Measurements from ENCODE around the gene RIPK3.

DNA sequence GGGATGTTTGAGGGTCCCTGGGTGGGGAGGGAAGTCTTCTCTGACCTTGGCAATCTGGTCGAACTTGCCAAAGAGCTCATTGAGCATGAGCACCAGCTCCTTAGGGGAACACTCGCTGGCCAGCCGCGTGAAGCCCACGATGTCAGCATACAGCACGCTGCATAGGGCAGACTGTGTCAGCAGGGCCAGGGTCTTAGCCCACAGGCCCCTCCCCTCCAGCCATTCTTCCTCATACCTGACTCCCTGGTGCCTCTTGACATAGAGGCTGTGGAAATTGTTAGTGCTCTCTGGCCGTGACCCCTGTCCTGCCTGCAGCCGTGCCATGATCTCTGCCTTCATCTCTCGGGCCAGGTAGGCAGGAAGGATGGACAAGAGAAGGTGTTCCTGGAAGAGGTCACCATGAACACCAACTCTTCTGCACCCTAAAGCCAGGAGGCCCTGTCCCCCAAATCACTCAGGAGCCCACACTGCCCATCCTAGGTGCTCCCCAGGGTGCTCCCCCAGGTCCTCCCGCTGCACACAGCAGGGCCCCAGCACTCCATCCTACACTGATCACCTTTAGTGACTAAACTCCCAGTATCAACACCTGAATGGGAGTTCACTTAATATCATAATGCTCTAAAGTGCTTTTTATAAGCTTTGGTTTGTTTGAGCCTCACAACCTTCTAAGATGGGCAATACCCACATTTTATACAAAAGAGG, 8.7 kb downstream of the RIPK3 start:
- TF ChIP-seq, protein P1, sequence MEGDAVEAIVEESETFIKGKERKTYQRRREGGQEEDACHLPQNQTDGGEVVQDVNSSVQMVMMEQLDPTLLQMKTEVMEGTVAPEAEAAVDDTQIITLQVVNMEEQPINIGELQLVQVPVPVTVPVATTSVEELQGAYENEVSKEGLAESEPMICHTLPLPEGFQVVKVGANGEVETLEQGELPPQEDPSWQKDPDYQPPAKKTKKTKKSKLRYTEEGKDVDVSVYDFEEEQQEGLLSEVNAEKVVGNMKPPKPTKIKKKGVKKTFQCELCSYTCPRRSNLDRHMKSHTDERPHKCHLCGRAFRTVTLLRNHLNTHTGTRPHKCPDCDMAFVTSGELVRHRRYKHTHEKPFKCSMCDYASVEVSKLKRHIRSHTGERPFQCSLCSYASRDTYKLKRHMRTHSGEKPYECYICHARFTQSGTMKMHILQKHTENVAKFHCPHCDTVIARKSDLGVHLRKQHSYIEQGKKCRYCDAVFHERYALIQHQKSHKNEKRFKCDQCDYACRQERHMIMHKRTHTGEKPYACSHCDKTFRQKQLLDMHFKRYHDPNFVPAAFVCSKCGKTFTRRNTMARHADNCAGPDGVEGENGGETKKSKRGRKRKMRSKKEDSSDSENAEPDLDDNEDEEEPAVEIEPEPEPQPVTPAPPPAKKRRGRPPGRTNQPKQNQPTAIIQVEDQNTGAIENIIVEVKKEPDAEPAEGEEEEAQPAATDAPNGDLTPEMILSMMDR (IDR thresholded peaks at IDR 0.05), result no peak
- no peak for TF ChIP-seq POLR2AphosphoS5 (IDR thresholded peaks at IDR 0.05)
